Left colon (tissue), 2 donors: ENCODE results near the gene GRID2IP. TPM values are rescaled to one million over a fixed set of nuclear protein-coding genes. Genes with fewer than 3 reads are reported as not detected.
A peak's percentile ranks its signal among the peaks of the same experiment; 100 is the strongest.

Source experiments
- ATAC-seq: fragments of 200-7000 bp; cut with Tn5 transposase; one replicate; pipeline ENCODE4 v1.9.1; 2020; ENCODE audit warnings: mild to moderate bottlenecking, moderate library complexity
- DNase-seq, 2 donors: peaks; one replicate each; pipeline ENCODE4 v3.0.0-alpha.2; 2020
- intact Hi-C, 2 donors: fragments of 100-400 bp; cut with DNase I in 1 of 2; cut with micrococcal nuclease in 1 of 2; formaldehyde crosslinking; loops; one replicate each; pipeline versions ENCODE4 v1.11.2 to v1.14.0; 2022; cut with DNase I, micrococcal nuclease
- total RNA-seq, 2 donors: library from RNA; stranded (reverse); fragmentation: NEBNext Ultra II Directional; extraction: Animal tissue kit (Norgen Biotek cat#: 25700); gene quantifications; one replicate each; pipeline ENCODE4 v1.2.1, GENCODE V29; 2021
- donor health status: DM: no; HTN: no; CAD: no.
- donor health status: DM: yes; HTN: yes; CAD: no.

GRID2IP gene
- total RNA-seq, 2 donors from 2014 or later = 0.67 to 0.75 TPM

- intact Hi-C loops = no loop called here
- ATAC-seq (no peak), DNase-seq (no peak)
These were observed 14.4 kb upstream of the GRID2IP start for GRCh38 chr7:6565655-6566054.

- ATAC-seq (no peak), DNase-seq (no peak)
- intact Hi-C loops = no loop called here
These were observed 12.9 kb upstream of the GRID2IP start for GRCh38 chr7:6563936-6564770.

- DNase-seq (no peak), ATAC-seq (no peak)
- intact Hi-C loops = no loop called here
These were observed 10.8 kb upstream of the GRID2IP start for GRCh38 chr7:6562106-6562505.

GRCh38 chr7:6559896-6560295 lies 8.6 kb upstream of the GRID2IP start:
- DNase-seq (no peak), ATAC-seq (no peak)
- intact Hi-C loops = no loop called here

DNA sequence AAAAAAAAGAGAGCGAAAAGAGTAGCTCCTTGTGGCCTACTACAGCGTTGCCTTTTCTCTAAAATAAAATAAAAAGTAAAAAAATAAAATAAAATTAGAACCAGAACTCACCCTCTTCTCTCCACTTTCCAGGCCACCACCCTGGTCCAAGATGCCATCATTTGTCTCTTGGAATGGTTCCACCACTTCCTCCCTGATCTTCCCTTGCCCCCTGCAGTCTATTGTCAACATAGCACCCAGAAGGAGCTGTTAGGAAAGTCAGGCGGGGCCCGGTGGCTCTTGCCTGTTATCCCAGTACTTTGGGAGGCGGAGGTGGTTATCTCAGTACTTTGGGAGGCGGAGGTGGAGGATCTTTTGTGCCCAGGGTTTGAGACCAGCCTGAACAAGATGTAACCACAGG lies 7.6 kb upstream of the GRID2IP start:
- intact Hi-C loops = no loop called here
- ATAC-seq (peak; percentile 54), DNase-seq (peak in 1 of 2 donors; percentile 35)

DNA sequence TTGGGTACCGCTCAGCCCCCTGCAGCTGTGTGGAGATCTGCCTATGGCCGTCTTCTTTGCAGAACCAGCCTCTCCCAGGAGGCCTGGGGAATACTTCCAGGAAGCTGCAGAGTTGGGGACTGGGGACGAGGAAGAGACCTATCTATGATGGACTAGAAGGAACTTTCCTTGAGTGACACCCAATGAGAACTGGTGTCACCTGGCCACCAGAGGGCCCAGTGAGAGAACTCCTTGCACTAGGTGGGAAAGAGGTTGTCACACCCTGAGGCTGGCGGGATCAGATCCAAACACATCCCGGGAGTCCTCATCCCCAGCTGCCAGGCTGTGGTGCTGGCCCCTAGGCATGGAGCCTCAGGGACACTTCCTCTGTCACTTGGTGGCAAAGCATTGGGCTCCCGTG lies 4.9 kb upstream of the GRID2IP start:
- intact Hi-C loops = no loop called here
- ATAC-seq = peak; percentile 63
- DNase-seq = peak in 1 of 2 donors; percentile 24

DNA sequence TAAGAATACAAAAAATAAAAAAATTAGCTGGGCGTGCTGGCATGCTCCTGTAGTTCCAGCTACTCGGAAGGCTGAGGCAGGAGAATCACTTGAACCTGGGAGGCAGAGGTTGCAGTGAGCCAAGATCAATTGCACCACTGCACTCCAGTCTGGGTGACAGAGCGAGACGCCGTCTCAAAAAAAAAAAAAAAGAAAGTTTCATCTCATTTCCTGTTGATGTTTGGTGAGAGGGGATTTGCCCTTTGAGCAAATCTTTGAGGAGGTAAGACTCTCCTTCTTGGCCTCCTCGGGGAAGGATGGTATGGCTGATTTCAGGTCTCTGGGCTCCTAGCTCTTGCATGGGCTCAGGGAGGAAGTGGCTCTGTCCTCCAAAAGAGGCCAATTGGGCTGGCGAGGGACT lies 3.6 kb upstream of the GRID2IP start:
- DNase-seq (no peak), ATAC-seq (no peak)
- intact Hi-C loops = no loop called here

GRCh38 chr7:6553448-6554044 lies 2.3 kb upstream of the GRID2IP start:
- no peak for ATAC-seq
- intact Hi-C loops = no loop called here
- no peak for DNase-seq

DNA sequence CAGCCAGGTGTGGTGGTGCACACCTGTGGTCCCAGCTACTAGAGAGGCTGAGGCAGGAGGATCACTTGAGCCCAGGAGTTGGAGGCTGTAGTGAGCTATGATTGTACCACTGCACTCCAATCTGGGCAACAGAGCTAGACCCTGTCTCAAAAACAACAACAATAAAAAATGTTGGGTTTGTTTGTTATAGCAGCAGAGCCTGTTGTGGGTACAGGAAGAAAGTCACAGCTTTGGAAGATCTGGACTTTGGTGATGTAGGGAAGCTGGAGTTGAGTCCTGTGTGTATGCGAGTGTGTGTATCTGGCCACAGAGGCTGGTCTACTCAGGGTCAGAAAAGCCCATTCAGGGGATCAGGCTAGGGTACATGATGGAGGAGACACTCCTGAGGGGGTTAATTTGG lies 3.9 kb downstream of the GRID2IP start:
- intact Hi-C loops = no loop called here
- ATAC-seq (no peak), DNase-seq (no peak)

DNA sequence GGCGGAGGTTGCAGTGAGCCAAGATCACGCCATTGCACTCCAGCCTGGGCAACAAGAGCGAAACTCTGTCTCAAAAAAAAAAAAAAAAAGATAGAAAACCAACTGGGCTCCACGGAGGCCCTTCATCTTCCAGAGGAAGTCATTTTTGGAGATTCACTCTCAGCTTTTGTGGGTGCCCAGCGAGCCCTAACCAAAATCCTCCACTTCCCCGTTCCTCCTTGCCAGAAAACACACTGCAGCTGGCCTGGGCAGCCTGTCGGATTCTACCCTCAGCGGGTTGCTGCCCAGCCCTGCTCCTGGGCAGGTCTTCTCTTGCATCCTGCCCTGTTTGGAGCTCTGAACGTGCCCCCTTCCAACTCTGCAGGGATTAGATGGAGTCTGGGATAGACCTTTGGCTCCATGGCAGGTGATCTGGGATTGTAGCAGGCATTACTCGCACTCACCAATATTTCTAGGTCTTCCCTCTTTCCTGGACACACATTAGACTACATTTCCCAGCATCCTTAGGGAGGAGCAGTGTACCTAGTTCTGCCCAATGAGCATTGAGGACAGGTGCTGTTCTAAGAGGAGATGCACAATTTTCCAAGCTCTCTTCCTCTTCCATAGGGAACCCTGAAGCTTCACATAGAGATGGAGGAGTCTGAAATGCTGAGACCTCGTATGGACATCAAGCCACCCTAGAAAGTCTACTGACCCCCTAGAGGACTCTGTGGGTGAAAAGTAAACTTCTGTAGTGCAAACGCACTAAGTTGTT lies 4.6 kb downstream of the GRID2IP start:
- DNase-seq (no peak), ATAC-seq (peak; percentile 84)
- intact Hi-C loops = no loop called here

GRCh38 chr7:6545398-6546126 lies 5.7 kb downstream of the GRID2IP start:
- intact Hi-C loops = no loop called here
- DNase-seq = no peak
- no peak for ATAC-seq

- intact Hi-C loops = no loop called here
These were observed 8.9 kb downstream of the GRID2IP start for GRCh38 chr7:6542368-6542767.

GRCh38 chr7:6536262-6537260 lies 14.7 kb downstream of the GRID2IP start:
- intact Hi-C loops = no loop called here
- DNase-seq (no peak), ATAC-seq (no peak)

More at GRCh38 chr7:6542368-6542767, 8.9 kb downstream of the GRID2IP start:
- DNase-seq = no peak
- no peak for ATAC-seq

DNA sequence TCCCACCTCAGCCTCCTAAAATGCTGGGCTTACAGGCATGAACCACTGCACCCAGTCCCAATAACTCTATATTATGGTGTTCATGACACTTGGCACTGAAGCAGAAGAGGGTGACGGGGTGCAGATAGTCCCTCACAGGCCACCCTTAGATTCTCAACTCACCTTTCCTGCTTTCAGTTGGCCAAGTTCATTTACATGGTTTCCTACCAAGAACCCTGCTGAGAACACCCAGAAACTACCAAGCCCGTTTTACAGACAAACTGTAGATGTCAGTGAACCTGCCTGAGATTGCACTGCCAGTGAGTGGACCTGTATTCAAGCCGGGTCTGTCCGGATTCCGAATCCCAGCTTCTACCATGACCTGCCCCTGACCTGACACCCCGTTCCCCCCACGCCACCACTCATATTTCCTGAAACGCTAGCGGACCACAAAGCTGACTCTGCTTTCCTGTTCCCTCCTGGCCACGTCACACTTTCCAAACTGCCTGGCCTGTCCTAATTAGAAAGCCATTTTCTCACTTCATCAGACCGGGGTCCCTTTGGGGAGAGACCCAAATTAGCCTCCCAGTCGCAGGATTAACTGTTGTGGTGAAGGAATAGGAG lies 17.3 kb downstream of the GRID2IP start:
- ATAC-seq (no peak), DNase-seq (no peak)
- intact Hi-C loops = no loop called here

- ATAC-seq (no peak), DNase-seq (no peak)
- intact Hi-C loops = no loop called here
These were observed 18.7 kb downstream of the GRID2IP start for GRCh38 chr7:6532516-6532915.

DNA sequence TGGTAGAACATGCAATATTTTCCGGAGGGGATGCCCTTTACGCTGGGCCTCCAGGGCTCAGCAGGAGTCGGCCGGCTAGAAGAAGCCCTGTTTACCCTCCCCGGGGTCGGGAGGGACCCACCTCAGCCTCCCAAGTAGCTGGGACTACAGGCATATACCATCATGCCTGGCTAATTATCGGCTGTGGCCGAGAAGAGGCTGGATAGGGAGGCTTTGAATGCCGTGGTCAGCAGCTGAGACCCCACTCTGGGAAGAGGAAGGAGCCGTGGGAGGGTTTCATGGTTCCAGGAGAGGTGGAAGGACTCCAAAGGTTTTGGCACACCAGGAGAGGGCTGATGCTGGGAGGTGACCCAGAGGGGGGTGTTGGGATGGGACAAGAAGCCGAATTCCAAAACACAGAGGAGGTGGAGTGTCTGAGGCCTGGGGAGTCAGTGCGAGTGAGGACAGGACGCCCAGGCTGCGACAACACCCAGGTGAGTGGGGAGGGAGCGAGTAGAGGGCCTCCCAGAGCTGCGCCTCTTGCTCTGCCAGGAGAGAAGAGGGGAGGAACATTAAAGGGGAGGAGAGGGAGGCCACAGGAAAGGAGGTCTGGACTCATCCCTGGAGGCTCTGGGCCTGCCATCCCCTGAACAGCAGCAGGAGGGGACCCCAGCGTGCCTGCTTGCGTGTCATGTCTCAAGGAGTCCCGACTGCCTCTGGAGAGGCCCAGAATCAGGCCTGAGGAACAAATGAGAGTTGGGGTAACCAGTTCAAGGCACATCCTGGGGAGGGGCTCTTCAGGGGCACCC lies 19.6 kb downstream of the GRID2IP start:
- no peak for ATAC-seq
- intact Hi-C loops = no loop called here
- DNase-seq = no peak
